Neural progenitor cell (in vitro differentiated cells): ENCODE results near the gene APLP1. TPM values are rescaled to one million over a fixed set of nuclear protein-coding genes. Genes with fewer than 3 reads are reported as not detected.
"Not testable (repeated sequence)": the region's sequence is repeated elsewhere in the genome, so short reads cannot be mapped to it uniquely, and the experiment has no call there.

ENCODE experiments used
- DNase-seq: peaks from one replicate; pipeline ENCODE4 v3.0.0-alpha.2; 2016; ENCODE audit warnings: low spot score
- H2AFZ ChIP-seq: fragments of 200-600 bp; sonication (generic); replicated peaks from 2 replicates; pipeline ENCODE4 v1.6.1; 2016; ENCODE audit warnings: antibody characterized with exemption
- H3F3A ChIP-seq: fragments of 200-600 bp; sonication (generic); 2 replicates; pipeline ENCODE4 v1.6.1; 2016; ENCODE audit warnings: antibody characterized with exemption, low read depth
- H3K27ac ChIP-seq: fragments of 200-600 bp; sonication (generic); 2 replicates; pipeline ENCODE4 v1.5.1; 2016; ENCODE audit warnings: mild to moderate bottlenecking
- H3K27me3 ChIP-seq: fragments of 200-600 bp; sonication (generic); 2 replicates; pipeline ENCODE4 v1.6.1; 2016; ENCODE audit warnings: mild to moderate bottlenecking, moderate library complexity
- H3K36me3 ChIP-seq: fragments of 200-600 bp; sonication (generic); 2 replicates; pipeline ENCODE4 v1.5.1; 2016
- H3K4me1 ChIP-seq: fragments of 200-600 bp; sonication (generic); 2 replicates; pipeline ENCODE4 v1.6.1; 2016; ENCODE audit warnings: mixed run types
- H3K4me2 ChIP-seq: fragments of 200-600 bp; sonication (generic); 2 replicates; pipeline ENCODE4 v1.6.1; 2016
- H3K4me3 ChIP-seq: fragments of 200-600 bp; sonication (generic); 2 replicates; pipeline ENCODE4 v1.5.1; 2016
- H3K79me2 ChIP-seq: fragments of 200-600 bp; sonication (generic); 2 replicates; pipeline ENCODE4 v1.6.1; 2016; ENCODE audit warnings: low read depth
- H3K9ac ChIP-seq: fragments of 200-600 bp; sonication (generic); 2 replicates; pipeline ENCODE4 v1.6.1; 2016
- H3K9me3 ChIP-seq: fragments of 200-600 bp; sonication (generic); 2 replicates; pipeline ENCODE4 v1.5.1; 2016; ENCODE audit warnings: low read depth
- H4K20me1 ChIP-seq: fragments of 200-600 bp; sonication (generic); 2 replicates; pipeline ENCODE4 v1.6.1; 2016; ENCODE audit warnings: low read depth
- H3K27ac Mint-ChIP-seq: 3 replicates; pipeline ENCODE4 v1.8.0; 2021; ENCODE audit warnings: mixed read lengths
- H3K27me3 Mint-ChIP-seq: 2 replicates; pipeline ENCODE4 v1.8.0; 2022; ENCODE audit warnings: low read depth, mild to moderate bottlenecking, inconsistent platforms, moderate library complexity, mixed read lengths; ENCODE audit not compliant: insufficient read depth
- H3K36me3 Mint-ChIP-seq: 3 replicates; pipeline ENCODE4 v1.8.0; 2021; ENCODE audit warnings: mixed read lengths
- H3K4me1 Mint-ChIP-seq: 3 replicates; pipeline ENCODE4 v1.8.0; 2021; ENCODE audit warnings: mixed read lengths
- H3K4me3 Mint-ChIP-seq: 3 replicates; pipeline ENCODE4 v1.8.0; 2021; ENCODE audit warnings: mild to moderate bottlenecking, moderate library complexity, mixed read lengths
- H3K9me3 Mint-ChIP-seq: 3 replicates; pipeline ENCODE4 v1.8.0; 2020; ENCODE audit warnings: mixed read lengths
- EZH2 ChIP-seq: fragments of 200-600 bp; sonication (generic); IDR thresholded peaks from 2 replicates; pipeline ENCODE4 v1.6.1; 2017; ENCODE audit warnings: antibody characterized with exemption, mild to moderate bottlenecking, moderate library complexity
- EZH2phosphoT487 ChIP-seq: fragments of 200-600 bp; sonication (generic); IDR thresholded peaks from 2 replicates; pipeline ENCODE4 v1.6.1; 2017; ENCODE audit warnings: antibody characterized with exemption
- total RNA-seq: library from RNA; depleted of rRNA; stranded (reverse); fragments of >200 nt; gene quantifications from 2 replicates; pipeline ENCODE4 v1.2.3, GENCODE V29; 2015; ENCODE audit warnings: low replicate concordance
- TF ChIP-seq, protein P1 (sequence below): fragments of 200-600 bp; sonication (generic); IDR thresholded peaks from 2 replicates; pipeline ENCODE4 v1.5.1; 2017; ENCODE audit warnings: antibody characterized with exemption, mild to moderate bottlenecking

Gene APLP1
- total RNA-seq, 1 donor from 2014 or later: 89.5 TPM

DNA sequence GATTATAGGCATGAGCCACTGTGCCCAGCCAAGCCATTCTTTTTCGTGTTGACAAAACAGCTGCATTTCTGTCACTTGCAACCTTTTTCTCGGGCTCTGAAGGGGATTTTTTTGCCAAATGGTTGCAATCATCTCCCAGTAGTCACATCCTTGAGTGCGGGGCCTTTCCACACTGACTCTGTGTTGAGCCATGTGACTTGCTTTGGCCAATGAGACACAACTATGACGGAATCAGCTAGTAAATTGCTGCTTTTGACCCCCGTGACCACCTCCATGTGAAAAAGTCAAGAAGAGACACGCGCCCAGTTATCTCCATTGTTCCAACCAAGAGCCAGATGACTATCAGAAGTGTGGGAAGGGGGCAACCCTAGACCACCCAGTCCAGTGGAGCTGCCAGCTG, 34.4 kb upstream of the APLP1 start:
- Histone ChIP-seq H2AFZ (peak overlapping the region; percentile 42), H4K20me1 (peaks cover 3% of the 10 kb centered on the region), H3K4me1 (no peaks in the 10 kb centered on the region), H3K4me3 (no peak overlapping the region), H3K4me2 (no peak overlapping the region), H3K9ac (no peak overlapping the region), H3F3A (no peaks in the 10 kb centered on the region), H3K36me3 (no peaks in the 10 kb centered on the region), H3K27ac (no peak overlapping the region), H3K27me3 (peaks cover 77% of the 10 kb centered on the region), H3K9me3 (no peaks in the 10 kb centered on the region), H3K79me2 (no peaks in the 10 kb centered on the region)
- H3K9me3 Mint-ChIP-seq: peaks cover 2% of the 10 kb centered on the region
- peaks cover 23% of the 10 kb centered on the region for H3K27me3 Mint-ChIP-seq
- H3K27ac Mint-ChIP-seq: no peak overlapping the region
- no peak for DNase-seq
- no peaks in the 10 kb centered on the region for H3K4me1 Mint-ChIP-seq
- no peak for TF ChIP-seq EZH2
- no peak for TF ChIP-seq EZH2phosphoT487
- TF ChIP-seq, protein P1, sequence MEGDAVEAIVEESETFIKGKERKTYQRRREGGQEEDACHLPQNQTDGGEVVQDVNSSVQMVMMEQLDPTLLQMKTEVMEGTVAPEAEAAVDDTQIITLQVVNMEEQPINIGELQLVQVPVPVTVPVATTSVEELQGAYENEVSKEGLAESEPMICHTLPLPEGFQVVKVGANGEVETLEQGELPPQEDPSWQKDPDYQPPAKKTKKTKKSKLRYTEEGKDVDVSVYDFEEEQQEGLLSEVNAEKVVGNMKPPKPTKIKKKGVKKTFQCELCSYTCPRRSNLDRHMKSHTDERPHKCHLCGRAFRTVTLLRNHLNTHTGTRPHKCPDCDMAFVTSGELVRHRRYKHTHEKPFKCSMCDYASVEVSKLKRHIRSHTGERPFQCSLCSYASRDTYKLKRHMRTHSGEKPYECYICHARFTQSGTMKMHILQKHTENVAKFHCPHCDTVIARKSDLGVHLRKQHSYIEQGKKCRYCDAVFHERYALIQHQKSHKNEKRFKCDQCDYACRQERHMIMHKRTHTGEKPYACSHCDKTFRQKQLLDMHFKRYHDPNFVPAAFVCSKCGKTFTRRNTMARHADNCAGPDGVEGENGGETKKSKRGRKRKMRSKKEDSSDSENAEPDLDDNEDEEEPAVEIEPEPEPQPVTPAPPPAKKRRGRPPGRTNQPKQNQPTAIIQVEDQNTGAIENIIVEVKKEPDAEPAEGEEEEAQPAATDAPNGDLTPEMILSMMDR: no peak
- H3K36me3 Mint-ChIP-seq: no peaks in the 10 kb centered on the region
- no peak overlapping the region for H3K4me3 Mint-ChIP-seq

DNA sequence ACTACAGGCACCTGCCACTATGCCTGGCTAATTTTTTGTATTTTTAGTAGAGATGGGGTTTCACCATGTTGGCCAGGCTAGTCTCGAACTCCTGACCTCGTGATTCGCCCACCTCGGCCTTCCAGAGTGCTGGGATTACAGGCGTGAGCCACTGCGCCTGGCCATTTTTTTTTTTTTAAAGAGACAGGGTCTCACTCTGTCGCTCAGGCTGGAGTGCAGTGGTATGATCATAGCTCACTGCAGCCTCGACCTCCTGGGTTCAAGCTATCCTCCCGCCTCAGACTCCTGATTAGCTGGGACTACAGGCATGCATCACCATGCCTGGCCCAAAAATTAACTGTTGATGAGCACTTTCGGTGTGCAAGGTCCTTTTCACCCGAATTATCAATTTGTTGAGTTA, 32.3 kb upstream of the APLP1 start:
- not testable (repeated sequence) for DNase-seq, H3K36me3 Mint-ChIP-seq, H4K20me1 ChIP-seq, H3K79me2 ChIP-seq, H3K9me3 Mint-ChIP-seq, H3K36me3 ChIP-seq, H3K4me1 Mint-ChIP-seq, H3K4me1 ChIP-seq, H2AFZ ChIP-seq, H3K9me3 ChIP-seq, H3K27ac ChIP-seq, H3F3A ChIP-seq, H3K9ac ChIP-seq, H3K4me3 Mint-ChIP-seq, H3K27ac Mint-ChIP-seq, H3K4me3 ChIP-seq, H3K4me2 ChIP-seq
- peaks cover 24% of the 10 kb centered on the region for H3K27me3 Mint-ChIP-seq
- peaks cover 77% of the 10 kb centered on the region for H3K27me3 ChIP-seq

DNA sequence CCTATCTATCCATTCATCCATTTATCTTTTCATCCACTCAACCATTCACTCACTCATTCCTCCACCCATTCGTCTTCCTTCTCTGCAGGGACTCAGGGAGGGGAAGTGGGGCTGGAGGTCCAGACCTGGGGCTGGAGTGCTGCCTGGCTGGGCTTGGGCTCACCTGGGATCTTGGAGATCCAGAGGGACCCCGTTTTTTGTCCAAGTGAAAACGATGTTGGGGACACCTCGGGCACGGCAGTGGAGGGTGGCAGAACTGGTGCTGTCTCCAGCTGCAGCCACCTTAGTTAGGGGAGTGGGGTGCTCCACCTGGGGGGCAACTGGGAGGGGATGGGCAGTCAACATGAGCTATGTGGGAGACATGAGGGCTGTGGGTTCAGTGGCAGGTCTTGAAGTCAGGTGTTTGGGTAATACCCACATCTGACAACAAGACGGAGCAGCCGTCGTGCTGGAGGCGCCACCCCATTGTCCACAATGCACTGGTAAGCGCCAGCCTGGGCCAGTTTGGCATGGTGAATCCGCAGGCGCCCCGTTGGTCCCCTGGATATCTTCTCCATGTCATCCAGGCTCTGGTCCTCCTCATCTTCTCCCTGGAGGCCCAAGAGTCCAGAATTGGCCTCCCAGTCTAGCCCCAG, 26.3 kb upstream of the APLP1 start:
- H3K27me3 Mint-ChIP-seq: peaks cover 52% of the 10 kb centered on the region
- peaks cover 7% of the 10 kb centered on the region for H3F3A ChIP-seq
- H3K9me3 Mint-ChIP-seq: peaks cover 8% of the 10 kb centered on the region
- no peaks in the 10 kb centered on the region for H3K36me3 ChIP-seq
- no peak overlapping the region for H3K9ac ChIP-seq
- TF ChIP-seq, protein P1: no peak
- TF ChIP-seq EZH2phosphoT487 (no peak), EZH2 (no peak)
- peaks cover 17% of the 10 kb centered on the region for H4K20me1 ChIP-seq
- H3K36me3 Mint-ChIP-seq: no peaks in the 10 kb centered on the region
- peaks cover 95% of the 10 kb centered on the region for H3K27me3 ChIP-seq
- H3K4me3 Mint-ChIP-seq: no peak overlapping the region
- H3K27ac ChIP-seq: no peak overlapping the region
- no peak overlapping the region for H3K4me3 ChIP-seq
- no peak overlapping the region for H3K4me2 ChIP-seq
- H3K4me1 ChIP-seq: peaks cover 8% of the 10 kb centered on the region
- no peak for DNase-seq
- H3K79me2 ChIP-seq: no peaks in the 10 kb centered on the region
- H3K9me3 ChIP-seq: no peaks in the 10 kb centered on the region
- peaks cover 15% of the 10 kb centered on the region for H3K4me1 Mint-ChIP-seq
- H2AFZ ChIP-seq: no peak overlapping the region
- H3K27ac Mint-ChIP-seq: no peak overlapping the region

DNA sequence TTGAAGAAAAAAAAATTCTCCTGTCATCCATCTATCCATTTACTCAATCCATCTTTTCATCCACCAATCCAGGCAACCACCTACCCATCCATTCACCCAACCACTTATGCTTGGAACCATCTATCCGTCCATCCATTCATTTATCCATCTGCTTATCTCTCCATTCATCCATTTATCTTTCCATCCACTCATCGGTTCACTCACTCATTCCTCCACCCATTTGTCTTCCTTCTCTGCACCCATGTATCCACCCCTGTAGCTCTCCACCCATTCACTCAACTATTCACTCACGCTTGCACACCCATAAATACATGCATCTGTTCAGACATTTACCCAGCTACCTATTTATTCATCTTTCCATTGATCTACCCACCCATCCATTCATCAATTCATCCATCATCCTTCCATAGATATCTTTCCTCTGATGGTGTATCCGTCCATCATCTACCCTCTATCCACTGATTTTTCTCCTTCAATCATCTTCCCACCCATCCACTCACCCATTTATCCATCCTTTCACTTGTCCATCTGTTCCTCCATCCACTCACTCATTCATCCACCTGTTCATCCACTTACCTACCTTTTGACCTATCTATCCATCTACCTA, 25.6 kb upstream of the APLP1 start:
- peaks cover 96% of the 10 kb centered on the region for H3K27me3 ChIP-seq
- H3K27ac Mint-ChIP-seq: no peak overlapping the region

More for the DNA sequence above, 25.6 kb upstream of the APLP1 start:
- H3K27me3 Mint-ChIP-seq: peaks cover 52% of the 10 kb centered on the region
- Histone ChIP-seq H3K4me2 (no peak overlapping the region), H3K9me3 (no peaks in the 10 kb centered on the region), H3K4me3 (no peak overlapping the region), H4K20me1 (peaks cover 17% of the 10 kb centered on the region), H3K9ac (no peak overlapping the region), H3K79me2 (no peaks in the 10 kb centered on the region), H2AFZ (no peak overlapping the region), H3K4me1 (peaks cover 8% of the 10 kb centered on the region), H3K27ac (no peak overlapping the region), H3F3A (peaks cover 7% of the 10 kb centered on the region), H3K36me3 (no peaks in the 10 kb centered on the region)
- H3K4me1 Mint-ChIP-seq: peaks cover 15% of the 10 kb centered on the region
- no peaks in the 10 kb centered on the region for H3K36me3 Mint-ChIP-seq
- H3K4me3 Mint-ChIP-seq: peak overlapping the region; percentile 7
- H3K9me3 Mint-ChIP-seq: peaks cover 8% of the 10 kb centered on the region
- no peak for DNase-seq
- TF ChIP-seq, protein P1: no peak
- TF ChIP-seq EZH2 (no peak), EZH2phosphoT487 (no peak)
